GM19035 (cell line): ENCODE results near the gene PTPRK.

ENCODE experiments used
- ATAC-seq: cut with Tn5 transposase; IDR thresholded peaks from one replicate; pipeline ENCODE4 v1.9.1; 2021; ENCODE audit not compliant: unreplicated experiment

Gene PTPRK

GRCh38 chr6:127972815-127973214 lies 547.6 kb downstream of the PTPRK start:
- ATAC-seq = no peak

GRCh38 chr6:127971945-127972391 lies 548.4 kb downstream of the PTPRK start:
- no peak for ATAC-seq

- ATAC-seq = no peak
Measured at GRCh38 chr6:127971386-127971785, 549.0 kb downstream of the PTPRK start.

- no peak for ATAC-seq
Measured at GRCh38 chr6:127969701-127970100, 550.7 kb downstream of the PTPRK start.

- no peak for ATAC-seq
Measured at GRCh38 chr6:127968394-127968793, 552.0 kb downstream of the PTPRK start.

GRCh38 chr6:127967708-127968107 lies 552.7 kb downstream of the PTPRK start:
- ATAC-seq = no peak

GRCh38 chr6:127966616-127967015 lies 553.8 kb downstream of the PTPRK start:
- ATAC-seq = no peak

- no peak for ATAC-seq
Measured at GRCh38 chr6:127963495-127963894, 556.9 kb downstream of the PTPRK start.

- ATAC-seq = no peak
Measured at GRCh38 chr6:127959869-127960268, 560.5 kb downstream of the PTPRK start.

GRCh38 chr6:127956956-127957355 lies 563.4 kb downstream of the PTPRK start:
- no peak for ATAC-seq

- ATAC-seq = no peak
Measured at GRCh38 chr6:127956260-127956888, 564.0 kb downstream of the PTPRK start.

- ATAC-seq = no peak
Measured at GRCh38 chr6:127954082-127954481, 566.3 kb downstream of the PTPRK start.

- no peak for ATAC-seq
Measured at GRCh38 chr6:127952831-127953230, 567.6 kb downstream of the PTPRK start.

GRCh38 chr6:127952176-127952575 lies 568.2 kb downstream of the PTPRK start:
- ATAC-seq = no peak

GRCh38 chr6:127951172-127951917 lies 569.1 kb downstream of the PTPRK start:
- ATAC-seq = peak; percentile 60

GRCh38 chr6:127950566-127951145 lies 569.7 kb downstream of the PTPRK start:
- ATAC-seq = peak; percentile 40

GRCh38 chr6:127949251-127949650 lies 571.1 kb downstream of the PTPRK start:
- ATAC-seq = no peak

GRCh38 chr6:127946388-127946787 lies 574.0 kb downstream of the PTPRK start:
- ATAC-seq = no peak

- ATAC-seq = no peak
Measured at GRCh38 chr6:127945434-127946097, 574.8 kb downstream of the PTPRK start.

- ATAC-seq = no peak
Measured at GRCh38 chr6:127941228-127941627, 579.2 kb downstream of the PTPRK start.

GRCh38 chr6:127939442-127940066 lies 580.8 kb downstream of the PTPRK start:
- ATAC-seq = no peak
